CD4-positive, alpha-beta T cell (primary cell): ENCODE results near the gene SLC25A13. TPM values are rescaled to one million over a fixed set of nuclear protein-coding genes. Genes with fewer than 3 reads are reported as not detected.

ENCODE experiments used
- ATAC-seq: fragments of 200-7000 bp; cut with Tn5 transposase; one replicate; pipeline ENCODE4 v1.10.0; 2022; ENCODE audit warnings: mild to moderate bottlenecking; ENCODE audit not compliant: poor library complexity
- CTCF ChIA-PET: fragments of 350-600 bp; sonication (Branson Sonifier 250); formaldehyde crosslinking; loops from one replicate; lab custom pipeline; 2021; ENCODE audit warnings: antibody characterized with exemption, inconsistent platforms; lab: Charles Lee
- POLR2A ChIA-PET: fragments of 350-600 bp; sonication (Branson Sonifier 250); formaldehyde crosslinking; loops from one replicate; lab custom pipeline; 2021; ENCODE audit warnings: antibody characterized with exemption, inconsistent platforms; lab: Charles Lee
- DNase-seq, 14 experiments: peaks; one replicate each; pipeline ENCODE4 v3.0.0-alpha.2; 2013 to 2020; ENCODE audit warnings: mixed read lengths in 2 of 14
- H3K27ac ChIP-seq, 2 donors: one replicate each; pipeline versions ENCODE4 v1.5.1 to v1.7.0; 2013; ENCODE audit warnings: low read length in 2 of 2, low read depth in 1 of 2, mild to moderate bottlenecking in 1 of 2
- H3K27me3 ChIP-seq, 2 experiments: 1 replicate in 1 of 2; 2 replicates in 1 of 2; pipeline versions ENCODE4 v1.6.1 to v1.7.0; 2013; ENCODE audit warnings: low read length in 2 of 2, control low read depth in 1 of 2, mild to moderate bottlenecking in 1 of 2, moderate library complexity in 1 of 2; ENCODE audit not compliant: insufficient read depth in 2 of 2, control insufficient read depth in 1 of 2
- H3K36me3 ChIP-seq: one replicate; pipeline ENCODE4 v1.6.1; 2013; ENCODE audit warnings: low read length, control low read depth; ENCODE audit not compliant: insufficient read depth
- H3K4me1 ChIP-seq: one replicate; pipeline ENCODE4 v1.6.1; 2013; ENCODE audit warnings: low read length, control low read depth; ENCODE audit not compliant: insufficient read depth
- H3K4me3 ChIP-seq: one replicate; pipeline ENCODE4 v1.5.1; 2013; ENCODE audit warnings: mild to moderate bottlenecking, low read length, moderate library complexity
- H3K9me3 ChIP-seq, 2 experiments: 1 replicate in 1 of 2; 2 replicates in 1 of 2; pipeline versions ENCODE4 v1.6.1 to v1.7.0; 2013; ENCODE audit warnings: low read length in 2 of 2, mild to moderate bottlenecking in 2 of 2, control low read depth in 1 of 2, moderate library complexity in 1 of 2; ENCODE audit not compliant: control insufficient read depth in 1 of 2, insufficient read depth in 1 of 2
- H3K27ac Mint-ChIP-seq: one replicate; pipeline ENCODE4 v1.8.0; 2020; ENCODE audit warnings: mixed read lengths
- H3K27me3 Mint-ChIP-seq: one replicate; pipeline ENCODE4 v1.8.0; 2021; ENCODE audit warnings: mixed read lengths
- H3K36me3 Mint-ChIP-seq: one replicate; pipeline ENCODE4 v1.8.0; 2021; ENCODE audit warnings: low read depth, mixed read lengths
- H3K4me1 Mint-ChIP-seq: one replicate; pipeline ENCODE4 v1.8.0; 2021; ENCODE audit warnings: low read depth, mixed read lengths
- H3K4me3 Mint-ChIP-seq: one replicate; pipeline ENCODE4 v1.8.0; 2020; ENCODE audit warnings: mild to moderate bottlenecking, mixed read lengths
- H3K9me3 Mint-ChIP-seq: one replicate; pipeline ENCODE4 v1.8.0; 2020; ENCODE audit warnings: mixed read lengths
- CTCF ChIP-seq: fragments of 200-600 bp; IDR thresholded peaks from one replicate; pipeline ENCODE4 v1.8.0; 2022; ENCODE audit warnings: antibody characterized with exemption, mild to moderate bottlenecking
- intact Hi-C, 2 experiments: fragments of 100-400 bp; cut with DNase I in 1 of 2; cut with micrococcal nuclease in 1 of 2; formaldehyde crosslinking; loops; one replicate each; pipeline versions ENCODE4 v1.15.1 to v1.9.0; 2023 to 2025; cut with DNase I, micrococcal nuclease
- total RNA-seq, 174 experiments: library from RNA in 2 of 174; stranded (reverse) in 2 of 174; gene quantifications; one replicate each; pipeline ENCODE4 v1.2.3 and lab custom pipeline; 2021 to 2026

SLC25A13 gene
- total RNA-seq, 2 experiments from 2014 or later, result 12.7 to 13.5 TPM

GRCh38 chr7:96202102-96202501 is 119.8 kb downstream of the SLC25A13 start:
- Histone ChIP-seq H3K36me3 (no peaks in the 10 kb centered on the region), H3K4me1 (no peaks in the 10 kb centered on the region), H3K27me3 (no peaks in the 10 kb centered on the region), H3K4me3 (no peak overlapping the region), H3K27ac (no peak overlapping the region), H3K9me3 (no peaks in the 10 kb centered on the region)
- TF ChIP-seq CTCF, result no peak
- H3K9me3 Mint-ChIP-seq, result no peaks in the 10 kb centered on the region
- no peak overlapping the region for H3K4me3 Mint-ChIP-seq
- no peak for ATAC-seq
- no peak overlapping the region for H3K27ac Mint-ChIP-seq
- no peak for DNase-seq
- intact Hi-C loops, result no loop called here
- ChIA-PET POLR2A (no interaction called here), CTCF (interaction anchor here (0.7 kb wide), 1 partner anchor 10 kb away, joined by 3 read pairs; no protein-coding TSS in a partner anchor)
- peaks cover 12% of the 10 kb centered on the region for H3K36me3 Mint-ChIP-seq
- H3K27me3 Mint-ChIP-seq, result no peaks in the 10 kb centered on the region
- H3K4me1 Mint-ChIP-seq, result no peaks in the 10 kb centered on the region

GRCh38 chr7:96200740-96201139 is 121.2 kb downstream of the SLC25A13 start:
- Histone ChIP-seq H3K27me3 (no peaks in the 10 kb centered on the region), H3K27ac (no peak overlapping the region), H3K4me3 (no peak overlapping the region), H3K36me3 (no peaks in the 10 kb centered on the region), H3K4me1 (no peaks in the 10 kb centered on the region), H3K9me3 (no peaks in the 10 kb centered on the region)
- DNase-seq (no peak), ATAC-seq (no peak)
- no peak overlapping the region for H3K4me3 Mint-ChIP-seq
- no peaks in the 10 kb centered on the region for H3K4me1 Mint-ChIP-seq
- no peaks in the 10 kb centered on the region for H3K27me3 Mint-ChIP-seq
- no peaks in the 10 kb centered on the region for H3K9me3 Mint-ChIP-seq
- no peak overlapping the region for H3K27ac Mint-ChIP-seq
- POLR2A ChIA-PET, result no interaction called here
- intact Hi-C loops, result no loop called here
- no peak for TF ChIP-seq CTCF
- CTCF ChIA-PET, result no interaction called here
- peaks cover 6% of the 10 kb centered on the region for H3K36me3 Mint-ChIP-seq

GRCh38 chr7:96199421-96199820 is 122.5 kb downstream of the SLC25A13 start:
- H3K4me1 ChIP-seq, result no peaks in the 10 kb centered on the region
- H3K27ac ChIP-seq, result no peak overlapping the region
- Mint-ChIP-seq H3K9me3 (no peaks in the 10 kb centered on the region), H3K4me3 (no peak overlapping the region), H3K27ac (no peak overlapping the region), H3K27me3 (no peaks in the 10 kb centered on the region), H3K4me1 (no peaks in the 10 kb centered on the region), H3K36me3 (peaks cover 10% of the 10 kb centered on the region)
- H3K27me3 ChIP-seq, result no peaks in the 10 kb centered on the region
- ChIA-PET CTCF (interaction anchor here (0.6 kb wide), 1 partner anchor 97 kb away, joined by 3 read pairs; no protein-coding TSS in a partner anchor), POLR2A (no interaction called here)
- no peaks in the 10 kb centered on the region for H3K9me3 ChIP-seq
- ATAC-seq, result no peak
- no peak for DNase-seq
- intact Hi-C loops, result no loop called here
- H3K4me3 ChIP-seq, result no peak overlapping the region
- no peaks in the 10 kb centered on the region for H3K36me3 ChIP-seq
- TF ChIP-seq CTCF, result no peak
